HepG2 (cell line): ENCODE results near the gene PLXND1. TPM values are rescaled to one million over a fixed set of nuclear protein-coding genes. Genes with fewer than 3 reads are reported as not detected.
A peak's percentile ranks its signal among the peaks of the same experiment; 100 is the strongest.

Experiments
- FOXA3 ChIP-seq: IDR thresholded peaks from 2 replicates; pipeline ENCODE4 v1.6.1; 2016; ENCODE audit warnings: missing genetic modification reagents, missing compliant biosample characterization
- HHEX ChIP-seq: IDR thresholded peaks from 2 replicates; pipeline ENCODE4 v1.6.1; 2016; ENCODE audit warnings: control low read depth
- MED1 ChIP-seq: sonication (generic); formaldehyde crosslinking; IDR thresholded peaks from 2 replicates; pipeline ENCODE4 v1.4.0; 2020; ENCODE audit warnings: missing genetic modification reagents
- POLR2A ChIP-seq, 2 experiments: IDR thresholded peaks; 2 replicates each; pipeline ENCODE4 v1.6.1; 2011; ENCODE audit warnings: low read depth in 2 of 2, low read length in 2 of 2, mild to moderate bottlenecking in 1 of 2, moderate library complexity in 1 of 2; ENCODE audit not compliant: insufficient read depth in 1 of 2
- TARDBP ChIP-seq: sonication (generic); formaldehyde crosslinking; IDR thresholded peaks from 2 replicates; pipeline ENCODE4 v1.8.0; 2022; ENCODE audit warnings: mild to moderate bottlenecking, missing genetic modification reagents
- ZBTB7B ChIP-seq: sonication (generic); formaldehyde crosslinking; IDR thresholded peaks from 2 replicates; pipeline ENCODE4 v1.4.0; 2020; ENCODE audit warnings: missing genetic modification reagents
- ZKSCAN5 ChIP-seq: sonication (generic); formaldehyde crosslinking; IDR thresholded peaks from 2 replicates; pipeline ENCODE4 v1.5.1; 2020; ENCODE audit warnings: mild to moderate bottlenecking, missing genetic modification reagents
- ZNF205 ChIP-seq: IDR thresholded peaks from 2 replicates; pipeline ENCODE4 v1.6.1; 2018; ENCODE audit warnings: missing biosample characterization, missing genetic modification reagents
- ZNF253 ChIP-seq: sonication (generic); formaldehyde crosslinking; IDR thresholded peaks from 2 replicates; pipeline ENCODE4 v1.8.0; 2022; ENCODE audit warnings: mild to moderate bottlenecking, missing genetic modification reagents, borderline replicate concordance
- ZNF547 ChIP-seq: sonication (generic); formaldehyde crosslinking; IDR thresholded peaks from 2 replicates; pipeline ENCODE4 v1.5.1; 2020; ENCODE audit warnings: mild to moderate bottlenecking, missing genetic modification reagents
- ZNF709 ChIP-seq: sonication (generic); formaldehyde crosslinking; IDR thresholded peaks from 2 replicates; pipeline ENCODE4 v1.5.0; 2020; ENCODE audit warnings: mild to moderate bottlenecking, missing genetic modification reagents
- ZSCAN29 ChIP-seq: sonication (generic); formaldehyde crosslinking; conservative IDR thresholded peaks from 2 replicates; pipeline ENCODE4 v1.4.0; 2020; ENCODE audit warnings: mild to moderate bottlenecking, missing genetic modification reagents
- polyA plus RNA-seq, 8 experiments: library from polyadenylated mRNA; depleted of rRNA in 3 of 8; stranded (reverse) in 7 of 8; unstranded in 1 of 8; fragments of >200 nt; fragmentation: Illumina TruSeq in 4 of 8; extraction: Trizol in 4 of 8; gene quantifications; 2 replicates each; pipeline versions ENCODE4 v1.2.1 to v1.2.3, GENCODE V29; 2011 to 2016; ENCODE audit warnings: low read depth in 4 of 8, missing spikeins in 1 of 8, mixed read lengths in 1 of 8; ENCODE audit not compliant: insufficient read depth in 1 of 8
- total RNA-seq, 5 experiments: library from RNA; depleted of rRNA; stranded (reverse); fragments of >200 nt; fragmentation: Illumina TruSeq; extraction: Trizol; gene quantifications; 2 replicates each; pipeline ENCODE4 v1.2.3, GENCODE V29; 2016; ENCODE audit warnings: low read depth in 1 of 5
- TF ChIP-seq, protein P1 (sequence below): sonication (generic); formaldehyde crosslinking; IDR thresholded peaks from 2 replicates; pipeline ENCODE4 v1.4.0; 2020; ENCODE audit warnings: missing genetic modification reagents, borderline replicate concordance
- TF ChIP-seq, protein P2 (sequence below): sonication (generic); formaldehyde crosslinking; IDR thresholded peaks from 2 replicates; pipeline ENCODE4 v1.8.0; 2022; ENCODE audit warnings: mild to moderate bottlenecking, missing genetic modification reagents; ENCODE audit not compliant: insufficient replicate concordance
- TF ChIP-seq, protein P3 (sequence below): sonication (generic); formaldehyde crosslinking; IDR thresholded peaks from 2 replicates; pipeline ENCODE4 v1.4.0; 2020; ENCODE audit warnings: missing genetic modification reagents
- TF ChIP-seq, protein P4 (sequence below): IDR thresholded peaks from 2 replicates; pipeline ENCODE4 v1.6.1; 2018; ENCODE audit warnings: missing genetic modification reagents, mild to moderate bottlenecking, missing compliant biosample characterization
- TF ChIP-seq, protein P5 (sequence below): IDR thresholded peaks from 2 replicates; pipeline ENCODE4 v1.6.1; 2012; ENCODE audit warnings: low read length, improper control_type of control experiment

Gene PLXND1
- total and polyA plus RNA-seq, 2 of the 13 experiments (the other 11 are each of a cell fraction or from before 2014, with no cell fraction given), result 15.9 to 42.0 TPM

DNA sequence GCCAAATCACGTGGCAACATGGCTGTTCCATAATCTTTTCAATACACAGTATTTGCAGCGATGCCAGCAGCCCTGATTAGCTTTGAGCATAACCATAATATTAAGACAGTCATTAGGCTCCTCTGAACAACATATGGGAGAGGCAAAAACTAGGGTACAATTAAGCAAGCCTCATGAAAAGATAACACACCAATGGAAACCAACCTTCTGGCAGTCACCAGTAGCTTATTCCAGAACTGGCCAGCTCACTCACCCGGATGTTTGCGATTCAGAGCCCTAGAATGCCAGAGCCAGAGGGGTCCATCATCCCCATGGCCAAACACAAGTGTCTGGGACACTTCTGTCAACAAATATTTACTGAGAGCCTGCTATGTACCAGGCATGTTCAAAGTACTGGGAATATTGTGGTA lies 48.8 kb upstream of the PLXND1 start (continued):
- TF ChIP-seq ZNF253 (CRISPR knock-in tag), result no peak
- TF ChIP-seq ZNF547 (CRISPR knock-in tag), result 0 out of 2 replicates have a peak, but pooled peaks have one; percentile 25
- TF ChIP-seq HHEX (CRISPR knock-in tag), result peak; percentile 41; the same call in 1 of the 2 replicates
- 0 out of 2 replicates have a peak, but pooled peaks have one; percentile 56 for TF ChIP-seq ZNF709 (CRISPR knock-in tag)
- TF ChIP-seq, protein P1, sequence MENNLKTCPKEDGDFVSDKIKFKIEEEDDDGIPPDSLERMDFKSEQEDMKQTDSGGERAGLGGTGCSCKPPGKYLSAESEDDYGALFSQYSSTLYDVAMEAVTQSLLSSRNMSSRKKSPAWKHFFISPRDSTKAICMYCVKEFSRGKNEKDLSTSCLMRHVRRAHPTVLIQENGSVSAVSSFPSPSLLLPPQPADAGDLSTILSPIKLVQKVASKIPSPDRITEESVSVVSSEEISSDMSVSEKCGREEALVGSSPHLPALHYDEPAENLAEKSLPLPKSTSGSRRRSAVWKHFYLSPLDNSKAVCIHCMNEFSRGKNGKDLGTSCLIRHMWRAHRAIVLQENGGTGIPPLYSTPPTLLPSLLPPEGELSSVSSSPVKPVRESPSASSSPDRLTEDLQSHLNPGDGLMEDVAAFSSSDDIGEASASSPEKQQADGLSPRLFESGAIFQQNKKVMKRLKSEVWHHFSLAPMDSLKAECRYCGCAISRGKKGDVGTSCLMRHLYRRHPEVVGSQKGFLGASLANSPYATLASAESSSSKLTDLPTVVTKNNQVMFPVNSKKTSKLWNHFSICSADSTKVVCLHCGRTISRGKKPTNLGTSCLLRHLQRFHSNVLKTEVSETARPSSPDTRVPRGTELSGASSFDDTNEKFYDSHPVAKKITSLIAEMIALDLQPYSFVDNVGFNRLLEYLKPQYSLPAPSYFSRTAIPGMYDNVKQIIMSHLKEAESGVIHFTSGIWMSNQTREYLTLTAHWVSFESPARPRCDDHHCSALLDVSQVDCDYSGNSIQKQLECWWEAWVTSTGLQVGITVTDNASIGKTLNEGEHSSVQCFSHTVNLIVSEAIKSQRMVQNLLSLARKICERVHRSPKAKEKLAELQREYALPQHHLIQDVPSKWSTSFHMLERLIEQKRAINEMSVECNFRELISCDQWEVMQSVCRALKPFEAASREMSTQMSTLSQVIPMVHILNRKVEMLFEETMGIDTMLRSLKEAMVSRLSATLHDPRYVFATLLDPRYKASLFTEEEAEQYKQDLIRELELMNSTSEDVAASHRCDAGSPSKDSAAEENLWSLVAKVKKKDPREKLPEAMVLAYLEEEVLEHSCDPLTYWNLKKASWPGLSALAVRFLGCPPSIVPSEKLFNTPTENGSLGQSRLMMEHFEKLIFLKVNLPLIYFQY (CRISPR knock-in tag), result peak; percentile 46; the same call in 1 of the 2 replicates
- TF ChIP-seq, protein P2, sequence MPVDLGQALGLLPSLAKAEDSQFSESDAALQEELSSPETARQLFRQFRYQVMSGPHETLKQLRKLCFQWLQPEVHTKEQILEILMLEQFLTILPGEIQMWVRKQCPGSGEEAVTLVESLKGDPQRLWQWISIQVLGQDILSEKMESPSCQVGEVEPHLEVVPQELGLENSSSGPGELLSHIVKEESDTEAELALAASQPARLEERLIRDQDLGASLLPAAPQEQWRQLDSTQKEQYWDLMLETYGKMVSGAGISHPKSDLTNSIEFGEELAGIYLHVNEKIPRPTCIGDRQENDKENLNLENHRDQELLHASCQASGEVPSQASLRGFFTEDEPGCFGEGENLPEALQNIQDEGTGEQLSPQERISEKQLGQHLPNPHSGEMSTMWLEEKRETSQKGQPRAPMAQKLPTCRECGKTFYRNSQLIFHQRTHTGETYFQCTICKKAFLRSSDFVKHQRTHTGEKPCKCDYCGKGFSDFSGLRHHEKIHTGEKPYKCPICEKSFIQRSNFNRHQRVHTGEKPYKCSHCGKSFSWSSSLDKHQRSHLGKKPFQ (CRISPR knock-in tag), result peak; percentile 53
- 0 out of 2 replicates have a peak, but pooled peaks have one; percentile 25 for TF ChIP-seq ZBTB7B (CRISPR knock-in tag)
- TF ChIP-seq, protein P3, sequence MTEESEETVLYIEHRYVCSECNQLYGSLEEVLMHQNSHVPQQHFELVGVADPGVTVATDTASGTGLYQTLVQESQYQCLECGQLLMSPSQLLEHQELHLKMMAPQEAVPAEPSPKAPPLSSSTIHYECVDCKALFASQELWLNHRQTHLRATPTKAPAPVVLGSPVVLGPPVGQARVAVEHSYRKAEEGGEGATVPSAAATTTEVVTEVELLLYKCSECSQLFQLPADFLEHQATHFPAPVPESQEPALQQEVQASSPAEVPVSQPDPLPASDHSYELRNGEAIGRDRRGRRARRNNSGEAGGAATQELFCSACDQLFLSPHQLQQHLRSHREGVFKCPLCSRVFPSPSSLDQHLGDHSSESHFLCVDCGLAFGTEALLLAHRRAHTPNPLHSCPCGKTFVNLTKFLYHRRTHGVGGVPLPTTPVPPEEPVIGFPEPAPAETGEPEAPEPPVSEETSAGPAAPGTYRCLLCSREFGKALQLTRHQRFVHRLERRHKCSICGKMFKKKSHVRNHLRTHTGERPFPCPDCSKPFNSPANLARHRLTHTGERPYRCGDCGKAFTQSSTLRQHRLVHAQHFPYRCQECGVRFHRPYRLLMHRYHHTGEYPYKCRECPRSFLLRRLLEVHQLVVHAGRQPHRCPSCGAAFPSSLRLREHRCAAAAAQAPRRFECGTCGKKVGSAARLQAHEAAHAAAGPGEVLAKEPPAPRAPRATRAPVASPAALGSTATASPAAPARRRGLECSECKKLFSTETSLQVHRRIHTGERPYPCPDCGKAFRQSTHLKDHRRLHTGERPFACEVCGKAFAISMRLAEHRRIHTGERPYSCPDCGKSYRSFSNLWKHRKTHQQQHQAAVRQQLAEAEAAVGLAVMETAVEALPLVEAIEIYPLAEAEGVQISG (CRISPR knock-in tag), result no peak
- TF ChIP-seq, protein P4, sequence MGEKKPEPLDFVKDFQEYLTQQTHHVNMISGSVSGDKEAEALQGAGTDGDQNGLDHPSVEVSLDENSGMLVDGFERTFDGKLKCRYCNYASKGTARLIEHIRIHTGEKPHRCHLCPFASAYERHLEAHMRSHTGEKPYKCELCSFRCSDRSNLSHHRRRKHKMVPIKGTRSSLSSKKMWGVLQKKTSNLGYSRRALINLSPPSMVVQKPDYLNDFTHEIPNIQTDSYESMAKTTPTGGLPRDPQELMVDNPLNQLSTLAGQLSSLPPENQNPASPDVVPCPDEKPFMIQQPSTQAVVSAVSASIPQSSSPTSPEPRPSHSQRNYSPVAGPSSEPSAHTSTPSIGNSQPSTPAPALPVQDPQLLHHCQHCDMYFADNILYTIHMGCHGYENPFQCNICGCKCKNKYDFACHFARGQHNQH, result 0 out of 2 replicates have a peak, but pooled peaks have one; percentile 29
- peak; percentile 47; the same call in 1 of the 2 replicates for TF ChIP-seq FOXA3 (CRISPR knock-in tag)
- peak in 1 of 2 experiments; percentile 58; a peak in 2 of 4 replicates for TF ChIP-seq POLR2A (IDR thresholded peaks at IDR 0.05; ENCODE audit: insufficient read depth in 1 of 2, low read depth in 2 of 2, low read length in 2 of 2)
- TF ChIP-seq ZSCAN29 (CRISPR knock-in tag), result 0 out of 2 replicates have a peak, but pooled peaks have one; percentile 31
- TF ChIP-seq, protein P5, sequence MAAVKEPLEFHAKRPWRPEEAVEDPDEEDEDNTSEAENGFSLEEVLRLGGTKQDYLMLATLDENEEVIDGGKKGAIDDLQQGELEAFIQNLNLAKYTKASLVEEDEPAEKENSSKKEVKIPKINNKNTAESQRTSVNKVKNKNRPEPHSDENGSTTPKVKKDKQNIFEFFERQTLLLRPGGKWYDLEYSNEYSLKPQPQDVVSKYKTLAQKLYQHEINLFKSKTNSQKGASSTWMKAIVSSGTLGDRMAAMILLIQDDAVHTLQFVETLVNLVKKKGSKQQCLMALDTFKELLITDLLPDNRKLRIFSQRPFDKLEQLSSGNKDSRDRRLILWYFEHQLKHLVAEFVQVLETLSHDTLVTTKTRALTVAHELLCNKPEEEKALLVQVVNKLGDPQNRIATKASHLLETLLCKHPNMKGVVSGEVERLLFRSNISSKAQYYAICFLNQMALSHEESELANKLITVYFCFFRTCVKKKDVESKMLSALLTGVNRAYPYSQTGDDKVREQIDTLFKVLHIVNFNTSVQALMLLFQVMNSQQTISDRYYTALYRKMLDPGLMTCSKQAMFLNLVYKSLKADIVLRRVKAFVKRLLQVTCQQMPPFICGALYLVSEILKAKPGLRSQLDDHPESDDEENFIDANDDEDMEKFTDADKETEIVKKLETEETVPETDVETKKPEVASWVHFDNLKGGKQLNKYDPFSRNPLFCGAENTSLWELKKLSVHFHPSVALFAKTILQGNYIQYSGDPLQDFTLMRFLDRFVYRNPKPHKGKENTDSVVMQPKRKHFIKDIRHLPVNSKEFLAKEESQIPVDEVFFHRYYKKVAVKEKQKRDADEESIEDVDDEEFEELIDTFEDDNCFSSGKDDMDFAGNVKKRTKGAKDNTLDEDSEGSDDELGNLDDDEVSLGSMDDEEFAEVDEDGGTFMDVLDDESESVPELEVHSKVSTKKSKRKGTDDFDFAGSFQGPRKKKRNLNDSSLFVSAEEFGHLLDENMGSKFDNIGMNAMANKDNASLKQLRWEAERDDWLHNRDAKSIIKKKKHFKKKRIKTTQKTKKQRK, result no peak
- TF ChIP-seq ZNF205, result peak; percentile 98
- TF ChIP-seq MED1, result peak; percentile 65
- TF ChIP-seq ZKSCAN5 (CRISPR knock-in tag), result no peak
- TF ChIP-seq TARDBP (CRISPR knock-in tag), result peak; percentile 42; the same call in 1 of the 2 replicates
